HepG2 (cell line): ENCODE results near the gene CLEC3A. TPM values are rescaled to one million over a fixed set of nuclear protein-coding genes. Genes with fewer than 3 reads are reported as not detected.
A peak's percentile ranks its signal among the peaks of the same experiment; 100 is the strongest.

Source experiments
- AGO1 ChIP-seq: fragments of 200-400 bp; formaldehyde crosslinking; IDR thresholded peaks from 2 replicates; pipeline ENCODE4 v1.6.1; 2017; ENCODE audit warnings: mild to moderate bottlenecking, low read depth, low read length, moderate library complexity; ENCODE audit not compliant: poor library complexity, severe bottlenecking
- CEBPB ChIP-seq: IDR thresholded peaks from 2 replicates; pipeline ENCODE4 v1.6.1; 2011; ENCODE audit warnings: low read depth, low read length, improper control_type of control experiment, borderline replicate concordance
- CENPX ChIP-seq: sonication (generic); formaldehyde crosslinking; IDR thresholded peaks from 2 replicates; pipeline ENCODE4 v1.9.0; 2021; ENCODE audit warnings: mild to moderate bottlenecking, missing genetic modification reagents, moderate library complexity
- CHD4 ChIP-seq: fragments of 200-600 bp; sonication (generic); IDR thresholded peaks from 2 replicates; pipeline ENCODE4 v1.7.0; 2017; ENCODE audit warnings: mild to moderate bottlenecking, low read length, borderline replicate concordance
- EEA1 ChIP-seq: sonication (generic); formaldehyde crosslinking; IDR thresholded peaks from 2 replicates; pipeline ENCODE4 v1.5.1; 2020; ENCODE audit warnings: mild to moderate bottlenecking, missing genetic modification reagents, borderline replicate concordance
- EZH2 ChIP-seq: conservative IDR thresholded peaks from 2 replicates; pipeline ENCODE4 v1.6.1; 2012; ENCODE audit warnings: mild to moderate bottlenecking, low read depth, low read length, moderate library complexity
- IKZF4 ChIP-seq: sonication (generic); formaldehyde crosslinking; IDR thresholded peaks from 2 replicates; pipeline ENCODE4 v1.5.1; 2020; ENCODE audit warnings: borderline replicate concordance, mild to moderate bottlenecking, low read depth, missing genetic modification reagents; ENCODE audit errors: not compliant biosample characterization
- MEIS2 ChIP-seq: sonication (generic); formaldehyde crosslinking; IDR thresholded peaks from 2 replicates; pipeline ENCODE4 v1.9.0; 2021; ENCODE audit warnings: mild to moderate bottlenecking, missing genetic modification reagents
- MIXL1 ChIP-seq: IDR thresholded peaks from 2 replicates; pipeline ENCODE4 v1.6.1; 2016
- ONECUT2 ChIP-seq: sonication (generic); formaldehyde crosslinking; IDR thresholded peaks from 2 replicates; pipeline ENCODE4 v1.4.0; 2020; ENCODE audit warnings: missing genetic modification reagents
- SALL1 ChIP-seq: sonication (generic); formaldehyde crosslinking; IDR thresholded peaks from 2 replicates; pipeline ENCODE4 v1.8.0; 2022; ENCODE audit warnings: mild to moderate bottlenecking, missing genetic modification reagents
- SYNCRIP ChIP-seq: fragments of 200-400 bp; formaldehyde crosslinking; IDR thresholded peaks from 2 replicates; pipeline ENCODE4 v1.6.1; 2018; ENCODE audit warnings: mild to moderate bottlenecking, low read depth, low read length; ENCODE audit not compliant: insufficient read depth
- U2AF2 ChIP-seq: fragments of 200-400 bp; formaldehyde crosslinking; IDR thresholded peaks from 2 replicates; pipeline ENCODE4 v1.6.1; 2017; ENCODE audit warnings: low read depth, mild to moderate bottlenecking, low read length
- ZFY ChIP-seq: sonication (generic); formaldehyde crosslinking; IDR thresholded peaks from 2 replicates; pipeline ENCODE4 v1.4.0; 2020; ENCODE audit warnings: missing genetic modification reagents
- ZNF12 ChIP-seq: sonication (generic); formaldehyde crosslinking; IDR thresholded peaks from 2 replicates; pipeline ENCODE4 v1.5.0; 2020; ENCODE audit warnings: missing genetic modification reagents
- ZNF563 ChIP-seq: sonication (generic); formaldehyde crosslinking; IDR thresholded peaks from 2 replicates; pipeline ENCODE4 v1.8.0; 2022; ENCODE audit warnings: mild to moderate bottlenecking, moderate library complexity, missing genetic modification reagents
- ZNF569 ChIP-seq: sonication (generic); formaldehyde crosslinking; IDR thresholded peaks from 2 replicates; pipeline ENCODE4 v1.5.0; 2020; ENCODE audit warnings: mild to moderate bottlenecking, missing genetic modification reagents, moderate library complexity, borderline replicate concordance
- ZNF644 ChIP-seq: IDR thresholded peaks from 2 replicates; pipeline ENCODE4 v1.6.1; 2016; ENCODE audit warnings: low read depth
- polyA plus RNA-seq, 8 experiments: library from polyadenylated mRNA; depleted of rRNA in 3 of 8; stranded (reverse) in 7 of 8; unstranded in 1 of 8; fragments of >200 nt; fragmentation: Illumina TruSeq in 4 of 8; extraction: Trizol in 4 of 8; gene quantifications; 2 replicates each; pipeline versions ENCODE4 v1.2.1 to v1.2.3, GENCODE V29; 2011 to 2016; ENCODE audit warnings: low read depth in 4 of 8, missing spikeins in 1 of 8, mixed read lengths in 1 of 8; ENCODE audit not compliant: insufficient read depth in 1 of 8
- total RNA-seq, 5 experiments: library from RNA; depleted of rRNA; stranded (reverse); fragments of >200 nt; fragmentation: Illumina TruSeq; extraction: Trizol; gene quantifications; 2 replicates each; pipeline ENCODE4 v1.2.3, GENCODE V29; 2016; ENCODE audit warnings: low read depth in 1 of 5
- TF ChIP-seq, protein P1 (sequence below): sonication (generic); IDR thresholded peaks from 2 replicates; pipeline ENCODE4 v1.6.1; 2016; ENCODE audit warnings: low read depth, borderline replicate concordance
- TF ChIP-seq, protein P2 (sequence below): sonication (generic); formaldehyde crosslinking; conservative IDR thresholded peaks from 2 replicates; pipeline ENCODE4 v1.4.0; 2020; ENCODE audit warnings: missing genetic modification reagents
- TF ChIP-seq, protein P3 (sequence below): IDR thresholded peaks from 2 replicates; pipeline ENCODE4 v1.6.1; 2016
- TF ChIP-seq, protein P4 (sequence below): sonication (generic); formaldehyde crosslinking; conservative IDR thresholded peaks from 2 replicates; pipeline ENCODE4 v1.8.0; 2022; ENCODE audit warnings: low read depth, missing genetic modification reagents
- TF ChIP-seq, protein P5 (sequence below): IDR thresholded peaks from 2 replicates; pipeline ENCODE4 v1.6.1; 2016; ENCODE audit warnings: missing compliant biosample characterization, missing genetic modification reagents, borderline replicate concordance

The CLEC3A gene
- total and polyA plus RNA-seq, 2 of the 13 experiments (the other 11 are each of a cell fraction or from before 2014, with no cell fraction given) = not detected

DNA sequence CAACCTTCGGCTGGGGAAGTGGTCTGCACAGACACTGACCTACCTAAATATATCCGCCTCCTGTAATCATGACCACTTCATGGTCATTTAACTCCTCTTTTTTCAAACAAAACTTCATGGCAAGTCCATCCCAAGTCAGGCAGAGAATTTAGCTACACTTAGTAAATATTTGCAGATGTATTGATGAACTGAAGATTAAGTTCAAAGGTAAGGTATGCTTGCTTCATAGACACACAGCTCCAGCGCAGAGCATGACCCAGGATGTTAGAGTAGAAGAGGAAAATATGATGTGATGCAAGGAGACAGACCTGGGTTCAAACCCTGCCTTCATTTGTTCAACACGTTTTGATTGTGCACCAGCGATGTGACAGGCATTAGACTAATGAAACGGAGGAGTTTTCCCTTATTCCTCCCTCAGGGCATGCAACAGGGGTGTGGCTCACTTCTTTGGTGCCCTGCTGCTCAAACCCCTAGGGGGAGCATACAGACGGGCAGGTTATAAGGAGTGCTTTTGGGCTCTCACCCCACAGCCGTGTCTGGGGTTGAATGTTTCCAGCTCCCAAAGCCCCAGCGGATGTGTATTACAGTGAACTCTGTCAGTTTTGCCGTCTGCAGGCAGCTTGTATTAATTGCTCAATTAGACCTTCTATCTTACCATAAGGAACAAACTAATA lies 23.9 kb upstream of the CLEC3A start (continued):
- no peak for TF ChIP-seq ZNF563 (CRISPR knock-in tag)
- TF ChIP-seq, protein P1, sequence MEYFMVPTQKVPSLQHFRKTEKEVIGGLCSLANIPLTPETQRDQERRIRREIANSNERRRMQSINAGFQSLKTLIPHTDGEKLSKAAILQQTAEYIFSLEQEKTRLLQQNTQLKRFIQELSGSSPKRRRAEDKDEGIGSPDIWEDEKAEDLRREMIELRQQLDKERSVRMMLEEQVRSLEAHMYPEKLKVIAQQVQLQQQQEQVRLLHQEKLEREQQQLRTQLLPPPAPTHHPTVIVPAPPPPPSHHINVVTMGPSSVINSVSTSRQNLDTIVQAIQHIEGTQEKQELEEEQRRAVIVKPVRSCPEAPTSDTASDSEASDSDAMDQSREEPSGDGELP = no peak
- no peak for TF ChIP-seq AGO1
- no peak for TF ChIP-seq EZH2
- peak; percentile 30; the same call in 1 of the 2 replicates for TF ChIP-seq ZNF644 (CRISPR knock-in tag)
- TF ChIP-seq MIXL1 (CRISPR knock-in tag) = peak; percentile 57; the same call in 1 of the 2 replicates
- TF ChIP-seq, protein P2, sequence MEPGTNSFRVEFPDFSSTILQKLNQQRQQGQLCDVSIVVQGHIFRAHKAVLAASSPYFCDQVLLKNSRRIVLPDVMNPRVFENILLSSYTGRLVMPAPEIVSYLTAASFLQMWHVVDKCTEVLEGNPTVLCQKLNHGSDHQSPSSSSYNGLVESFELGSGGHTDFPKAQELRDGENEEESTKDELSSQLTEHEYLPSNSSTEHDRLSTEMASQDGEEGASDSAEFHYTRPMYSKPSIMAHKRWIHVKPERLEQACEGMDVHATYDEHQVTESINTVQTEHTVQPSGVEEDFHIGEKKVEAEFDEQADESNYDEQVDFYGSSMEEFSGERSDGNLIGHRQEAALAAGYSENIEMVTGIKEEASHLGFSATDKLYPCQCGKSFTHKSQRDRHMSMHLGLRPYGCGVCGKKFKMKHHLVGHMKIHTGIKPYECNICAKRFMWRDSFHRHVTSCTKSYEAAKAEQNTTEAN = no peak
- TF ChIP-seq ZNF569 = no peak
- 0 out of 2 replicates have a peak, but pooled peaks have one; percentile 47 for TF ChIP-seq ZNF12 (CRISPR knock-in tag)
- no peak for TF ChIP-seq MEIS2 (CRISPR knock-in tag)
- TF ChIP-seq U2AF2 = no peak
- TF ChIP-seq, protein P3, sequence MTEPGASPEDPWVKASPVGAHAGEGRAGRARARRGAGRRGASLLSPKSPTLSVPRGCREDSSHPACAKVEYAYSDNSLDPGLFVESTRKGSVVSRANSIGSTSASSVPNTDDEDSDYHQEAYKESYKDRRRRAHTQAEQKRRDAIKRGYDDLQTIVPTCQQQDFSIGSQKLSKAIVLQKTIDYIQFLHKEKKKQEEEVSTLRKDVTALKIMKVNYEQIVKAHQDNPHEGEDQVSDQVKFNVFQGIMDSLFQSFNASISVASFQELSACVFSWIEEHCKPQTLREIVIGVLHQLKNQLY (CRISPR knock-in tag) = peak; percentile 61; the same call in 1 of the 2 replicates
- no peak for TF ChIP-seq IKZF4
- 0 out of 2 replicates have a peak, but pooled peaks have one; percentile 29 for TF ChIP-seq ONECUT2 (CRISPR knock-in tag)
- TF ChIP-seq EEA1 (CRISPR knock-in tag) = no peak
- no peak for TF ChIP-seq ZFY (CRISPR knock-in tag)
- no peak for TF ChIP-seq CENPX
- peak; percentile 61; the same call in 1 of the 2 replicates for TF ChIP-seq SALL1
- TF ChIP-seq, protein P4, sequence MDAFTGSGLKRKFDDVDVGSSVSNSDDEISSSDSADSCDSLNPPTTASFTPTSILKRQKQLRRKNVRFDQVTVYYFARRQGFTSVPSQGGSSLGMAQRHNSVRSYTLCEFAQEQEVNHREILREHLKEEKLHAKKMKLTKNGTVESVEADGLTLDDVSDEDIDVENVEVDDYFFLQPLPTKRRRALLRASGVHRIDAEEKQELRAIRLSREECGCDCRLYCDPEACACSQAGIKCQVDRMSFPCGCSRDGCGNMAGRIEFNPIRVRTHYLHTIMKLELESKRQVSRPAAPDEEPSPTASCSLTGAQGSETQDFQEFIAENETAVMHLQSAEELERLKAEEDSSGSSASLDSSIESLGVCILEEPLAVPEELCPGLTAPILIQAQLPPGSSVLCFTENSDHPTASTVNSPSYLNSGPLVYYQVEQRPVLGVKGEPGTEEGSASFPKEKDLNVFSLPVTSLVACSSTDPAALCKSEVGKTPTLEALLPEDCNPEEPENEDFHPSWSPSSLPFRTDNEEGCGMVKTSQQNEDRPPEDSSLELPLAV (CRISPR knock-in tag) = no peak
- peak; percentile 82; the same call in 1 of the 2 replicates for TF ChIP-seq CEBPB
- TF ChIP-seq CHD4 = no peak
- TF ChIP-seq SYNCRIP = no peak
- TF ChIP-seq, protein P5, sequence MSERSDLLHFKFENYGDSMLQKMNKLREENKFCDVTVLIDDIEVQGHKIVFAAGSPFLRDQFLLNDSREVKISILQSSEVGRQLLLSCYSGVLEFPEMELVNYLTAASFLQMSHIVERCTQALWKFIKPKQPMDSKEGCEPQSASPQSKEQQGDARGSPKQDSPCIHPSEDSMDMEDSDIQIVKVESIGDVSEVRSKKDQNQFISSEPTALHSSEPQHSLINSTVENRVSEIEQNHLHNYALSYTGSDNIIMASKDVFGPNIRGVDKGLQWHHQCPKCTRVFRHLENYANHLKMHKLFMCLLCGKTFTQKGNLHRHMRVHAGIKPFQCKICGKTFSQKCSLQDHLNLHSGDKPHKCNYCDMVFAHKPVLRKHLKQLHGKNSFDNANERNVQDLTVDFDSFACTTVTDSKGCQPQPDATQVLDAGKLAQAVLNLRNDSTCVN (CRISPR knock-in tag) = no peak
